ENCODE results near the gene NFKBIL1.
A peak's percentile ranks its signal among the peaks of the same experiment; 100 is the strongest.
"Not testable (repeated sequence)": the region's sequence is repeated elsewhere in the genome, so short reads cannot be mapped to it uniquely, and the experiment has no call there.

NFKBIL1 gene
- total RNA-seq: 6.9 reads per million, percentile 25 among the genes with 10 or more reads in this experiment

GRCh38 chr6:31546958-31547726 is at the start of gene NFKBIL1:
NFKBIL1 (plus strand) TSS chr6:31547608; CDS start chr6:31547695, 87 bp downstream.
- DNase-seq: peak; percentile 81

- DNase-seq: no peak
These were observed 48.7 kb upstream of the NFKBIL1 start for GRCh38 chr6:31498748-31499147.

- not testable (repeated sequence) for DNase-seq
These were observed 47.8 kb upstream of the NFKBIL1 start for GRCh38 chr6:31499648-31500047.

- DNase-seq: no peak
These were observed 44.8 kb upstream of the NFKBIL1 start for GRCh38 chr6:31502586-31502985.

GRCh38 chr6:31509036-31509435 is 38.4 kb upstream of the NFKBIL1 start:
- DNase-seq: not testable (repeated sequence)

- DNase-seq: no peak
These were observed 37.4 kb upstream of the NFKBIL1 start for GRCh38 chr6:31510007-31510406.

- no peak for DNase-seq
These were observed 33.8 kb upstream of the NFKBIL1 start for GRCh38 chr6:31513456-31514165.

GRCh38 chr6:31521835-31522234 is 25.6 kb upstream of the NFKBIL1 start:
- DNase-seq: no peak

GRCh38 chr6:31525553-31525931 is 21.9 kb upstream of the NFKBIL1 start:
- DNase-seq: no peak

- no peak for DNase-seq
These were observed 21.3 kb upstream of the NFKBIL1 start for GRCh38 chr6:31525932-31526591.

- no peak for DNase-seq
These were observed 19.1 kb upstream of the NFKBIL1 start for GRCh38 chr6:31528307-31528777.

GRCh38 chr6:31528821-31529328 is 18.5 kb upstream of the NFKBIL1 start, which contains the start of gene MCCD1:
MCCD1 (plus strand) TSS chr6:31528962; CDS start chr6:31529015, 53 bp downstream.
- no peak for DNase-seq

- no peak for DNase-seq
These were observed 17.9 kb upstream of the NFKBIL1 start for GRCh38 chr6:31529329-31530150.

- no peak for DNase-seq
These were observed 16.7 kb upstream of the NFKBIL1 start for GRCh38 chr6:31530659-31531058.

- no peak for DNase-seq
These were observed 16.2 kb upstream of the NFKBIL1 start for GRCh38 chr6:31531162-31531561.

- DNase-seq: no peak
These were observed 15.4 kb upstream of the NFKBIL1 start for GRCh38 chr6:31531771-31532643.

GRCh38 chr6:31532644-31533454 is 14.6 kb upstream of the NFKBIL1 start:
- no peak for DNase-seq

GRCh38 chr6:31533455-31533841 is 14.0 kb upstream of the NFKBIL1 start:
- DNase-seq: no peak

- no peak for DNase-seq
These were observed 13.4 kb upstream of the NFKBIL1 start for GRCh38 chr6:31534011-31534410.

GRCh38 chr6:31534521-31535040 is 12.8 kb upstream of the NFKBIL1 start:
- no peak for DNase-seq

Data from effector CD4-positive, alpha-beta T cell (primary cell).